ENCODE results near the gene IBA57.

Gene IBA57

GRCh38 chr1:228228601-228229074 lies 63.0 kb downstream of the IBA57 start:
- no peak overlapping the region for H3K27ac ChIP-seq
- no peak for DNase-seq (ENCODE audit: low spot score)
- TF ChIP-seq CTCF (IDR thresholded peaks at IDR 0.05) = no peak
- no peak overlapping the region for H3K4me3 ChIP-seq

GRCh38 chr1:228231189-228231588 lies 65.6 kb downstream of the IBA57 start:
- no peak for TF ChIP-seq CTCF (IDR thresholded peaks at IDR 0.05)
- Histone ChIP-seq H3K4me3 (no peak overlapping the region), H3K27ac (no peak overlapping the region)
- DNase-seq (ENCODE audit: low spot score) = no peak

Measured in coronary artery (tissue), 2 donors.